ENCODE data around the gene RBP3. TPM values are rescaled to one million over a fixed set of nuclear protein-coding genes. Genes with fewer than 3 reads are reported as not detected.

RBP3 gene
- total and polyA plus RNA-seq, 2 donors from 2014 or later: not detected

DNA sequence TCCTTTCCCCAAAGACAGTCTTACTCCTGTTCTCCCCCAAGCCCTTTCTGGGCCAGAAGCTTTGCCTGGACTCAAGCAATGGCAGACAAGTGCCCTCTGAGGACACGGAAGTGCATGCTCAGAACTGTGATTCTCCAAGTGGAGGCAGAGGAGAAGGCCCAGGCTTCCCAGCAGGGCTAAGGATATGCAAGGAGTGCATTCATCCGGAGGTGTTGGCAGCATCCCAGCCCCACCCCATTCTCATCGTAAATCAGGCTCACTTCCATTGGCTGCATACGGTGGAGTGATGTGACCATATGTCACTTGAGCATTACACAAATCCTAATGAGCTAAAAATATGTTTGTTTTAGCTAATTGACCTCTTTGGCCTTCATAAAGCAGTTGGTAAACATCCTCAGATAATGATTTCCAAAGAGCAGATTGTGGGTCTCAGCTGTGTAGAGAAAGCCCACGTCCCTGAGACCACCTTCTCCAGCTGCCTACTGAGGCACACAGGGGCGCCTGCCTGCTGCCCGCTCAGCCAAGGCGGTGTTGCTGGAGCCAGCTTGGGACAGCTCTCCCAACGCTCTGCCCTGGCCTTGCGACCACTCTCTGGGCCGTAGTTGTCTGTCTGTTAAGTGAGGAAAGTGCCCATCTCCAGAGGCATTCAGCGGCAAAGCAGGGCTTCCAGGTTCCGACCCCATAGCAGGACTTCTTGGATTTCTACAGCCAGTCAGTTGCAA lies 1.4 kb upstream of the RBP3 start:
- Histone ChIP-seq H3K36me3 (ENCODE audit: control insufficient read depth in 2 of 3, insufficient read depth in 3 of 3, low read length in 3 of 3) (no peaks in the 10 kb centered on the region), H3K27ac (ENCODE audit: low read depth in 2 of 2, low read length in 2 of 2) (no peak overlapping the region), H3K9ac (ENCODE audit: low read length in 3 of 3) (no peak overlapping the region), H3K4me1 (ENCODE audit: control insufficient read depth in 2 of 3, insufficient read depth in 2 of 3, low read depth in 1 of 3, low read length in 3 of 3) (no peaks in the 10 kb centered on the region), H3K9me3 (ENCODE audit: control insufficient read depth in 2 of 3, insufficient read depth in 1 of 3, low read length in 3 of 3) (no peaks in the 10 kb centered on the region), H3K4me3 (ENCODE audit: low read length in 3 of 3) (no peak overlapping the region), H3K27me3 (ENCODE audit: control insufficient read depth, insufficient read depth, low read length) (no peaks in the 10 kb centered on the region)
- intact Hi-C loops (cut with DNase I): no loop called here
- DNase-seq (peak in 1 of 5 donors; percentile 51), FAIRE-seq (no peak)
- TF ChIP-seq, protein P1, sequence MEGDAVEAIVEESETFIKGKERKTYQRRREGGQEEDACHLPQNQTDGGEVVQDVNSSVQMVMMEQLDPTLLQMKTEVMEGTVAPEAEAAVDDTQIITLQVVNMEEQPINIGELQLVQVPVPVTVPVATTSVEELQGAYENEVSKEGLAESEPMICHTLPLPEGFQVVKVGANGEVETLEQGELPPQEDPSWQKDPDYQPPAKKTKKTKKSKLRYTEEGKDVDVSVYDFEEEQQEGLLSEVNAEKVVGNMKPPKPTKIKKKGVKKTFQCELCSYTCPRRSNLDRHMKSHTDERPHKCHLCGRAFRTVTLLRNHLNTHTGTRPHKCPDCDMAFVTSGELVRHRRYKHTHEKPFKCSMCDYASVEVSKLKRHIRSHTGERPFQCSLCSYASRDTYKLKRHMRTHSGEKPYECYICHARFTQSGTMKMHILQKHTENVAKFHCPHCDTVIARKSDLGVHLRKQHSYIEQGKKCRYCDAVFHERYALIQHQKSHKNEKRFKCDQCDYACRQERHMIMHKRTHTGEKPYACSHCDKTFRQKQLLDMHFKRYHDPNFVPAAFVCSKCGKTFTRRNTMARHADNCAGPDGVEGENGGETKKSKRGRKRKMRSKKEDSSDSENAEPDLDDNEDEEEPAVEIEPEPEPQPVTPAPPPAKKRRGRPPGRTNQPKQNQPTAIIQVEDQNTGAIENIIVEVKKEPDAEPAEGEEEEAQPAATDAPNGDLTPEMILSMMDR (IDR thresholded peaks at IDR 0.05; ENCODE audit: borderline replicate concordance, extremely low read depth, insufficient read depth): no peak

DNA sequence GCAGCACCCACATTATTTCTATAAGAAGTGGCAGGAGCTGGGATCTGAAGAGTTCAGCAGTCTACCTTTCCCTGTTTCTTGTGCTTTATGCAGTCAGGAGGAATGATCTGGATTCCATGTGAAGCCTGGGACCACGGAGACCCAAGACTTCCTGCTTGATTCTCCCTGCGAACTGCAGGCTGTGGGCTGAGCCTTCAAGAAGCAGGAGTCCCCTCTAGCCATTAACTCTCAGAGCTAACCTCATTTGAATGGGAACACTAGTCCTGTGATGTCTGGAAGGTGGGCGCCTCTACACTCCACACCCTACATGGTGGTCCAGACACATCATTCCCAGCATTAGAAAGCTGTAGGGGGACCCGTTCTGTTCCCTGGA lies 874 bp upstream of the RBP3 start:
- intact Hi-C loops (cut with DNase I): no loop called here
- Histone ChIP-seq H3K4me1 (ENCODE audit: control insufficient read depth in 2 of 3, insufficient read depth in 2 of 3, low read depth in 1 of 3, low read length in 3 of 3) (no peaks in the 10 kb centered on the region), H3K36me3 (ENCODE audit: control insufficient read depth in 2 of 3, insufficient read depth in 3 of 3, low read length in 3 of 3) (no peaks in the 10 kb centered on the region), H3K9me3 (ENCODE audit: control insufficient read depth in 2 of 3, insufficient read depth in 1 of 3, low read length in 3 of 3) (no peaks in the 10 kb centered on the region), H3K9ac (ENCODE audit: low read length in 3 of 3) (no peak overlapping the region), H3K4me3 (ENCODE audit: low read length in 3 of 3) (no peak overlapping the region), H3K27ac (ENCODE audit: low read depth in 2 of 2, low read length in 2 of 2) (no peak overlapping the region), H3K27me3 (ENCODE audit: control insufficient read depth, insufficient read depth, low read length) (no peaks in the 10 kb centered on the region)
- no peak for FAIRE-seq
- DNase-seq: peak in 1 of 5 donors; percentile 8
- TF ChIP-seq, protein P1 (IDR thresholded peaks at IDR 0.05; ENCODE audit: borderline replicate concordance, extremely low read depth, insufficient read depth): no peak

DNA sequence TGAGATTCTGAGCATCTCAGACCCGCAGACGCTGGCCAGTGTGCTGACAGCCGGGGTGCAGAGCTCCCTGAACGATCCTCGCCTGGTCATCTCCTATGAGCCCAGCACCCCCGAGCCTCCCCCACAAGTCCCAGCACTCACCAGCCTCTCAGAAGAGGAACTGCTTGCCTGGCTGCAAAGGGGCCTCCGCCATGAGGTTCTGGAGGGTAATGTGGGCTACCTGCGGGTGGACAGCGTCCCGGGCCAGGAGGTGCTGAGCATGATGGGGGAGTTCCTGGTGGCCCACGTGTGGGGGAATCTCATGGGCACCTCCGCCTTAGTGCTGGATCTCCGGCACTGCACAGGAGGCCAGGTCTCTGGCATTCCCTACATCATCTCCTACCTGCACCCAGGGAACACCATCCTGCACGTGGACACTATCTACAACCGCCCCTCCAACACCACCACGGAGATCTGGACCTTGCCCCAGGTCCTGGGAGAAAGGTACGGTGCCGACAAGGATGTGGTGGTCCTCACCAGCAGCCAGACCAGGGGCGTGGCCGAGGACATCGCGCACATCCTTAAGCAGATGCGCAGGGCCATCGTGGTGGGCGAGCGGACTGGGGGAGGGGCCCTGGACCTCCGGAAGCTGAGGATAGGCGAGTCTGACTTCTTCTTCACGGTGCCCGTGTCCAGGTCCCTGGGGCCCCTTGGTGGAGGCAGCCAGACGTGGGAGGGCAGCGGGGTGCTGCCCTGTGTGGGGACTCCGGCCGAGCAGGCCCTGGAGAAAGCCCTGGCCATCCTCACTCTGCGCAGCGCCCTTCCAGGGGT lies 703 bp downstream of the RBP3 start:
- TF ChIP-seq, protein P1 (IDR thresholded peaks at IDR 0.05; ENCODE audit: borderline replicate concordance, extremely low read depth, insufficient read depth): no peak
- intact Hi-C loops (cut with DNase I): no loop called here
- Histone ChIP-seq H3K4me1 (ENCODE audit: control insufficient read depth in 2 of 3, insufficient read depth in 2 of 3, low read depth in 1 of 3, low read length in 3 of 3) (no peaks in the 10 kb centered on the region), H3K36me3 (ENCODE audit: control insufficient read depth in 2 of 3, insufficient read depth in 3 of 3, low read length in 3 of 3) (no peaks in the 10 kb centered on the region), H3K9me3 (ENCODE audit: control insufficient read depth in 2 of 3, insufficient read depth in 1 of 3, low read length in 3 of 3) (no peaks in the 10 kb centered on the region), H3K4me3 (ENCODE audit: low read length in 3 of 3) (no peak overlapping the region), H3K27ac (ENCODE audit: low read depth in 2 of 2, low read length in 2 of 2) (no peak overlapping the region), H3K9ac (ENCODE audit: low read length in 3 of 3) (no peak overlapping the region), H3K27me3 (ENCODE audit: control insufficient read depth, insufficient read depth, low read length) (no peaks in the 10 kb centered on the region)
- DNase-seq: peak in 1 of 5 donors; percentile 67
- no peak for FAIRE-seq

Data from kidney (tissue), 14 donors.